GM23338 (cell line): Measurements from ENCODE around the gene UBXN4. TPM values are rescaled to one million over a fixed set of nuclear protein-coding genes. Genes with fewer than 3 reads are reported as not detected.

Source experiments
- ATAC-seq: fragments of 200-7000 bp; cut with Tn5 transposase; 3 replicates; pipeline ENCODE4 v1.9.1; 2020
- DNase-seq: peaks from one replicate; pipeline ENCODE4 v3.0.0-alpha.2; 2015; ENCODE audit warnings: low spot score
- H2AFZ ChIP-seq: fragments of 200-600 bp; sonication (generic); 2 replicates; pipeline ENCODE4 v1.8.0; 2016; ENCODE audit warnings: antibody characterized with exemption, mild to moderate bottlenecking, moderate library complexity
- H3F3A ChIP-seq: fragments of 200-600 bp; sonication (generic); replicated peaks from 2 replicates; pipeline ENCODE4 v1.8.0; 2017; ENCODE audit warnings: antibody characterized with exemption, mixed run types, low read depth
- H3K27ac ChIP-seq: fragments of 200-600 bp; sonication (generic); 2 replicates; pipeline ENCODE4 v1.6.1; 2016; ENCODE audit warnings: low read depth
- H3K27me3 ChIP-seq: fragments of 200-600 bp; sonication (generic); 2 replicates; pipeline ENCODE4 v1.8.0; 2016; ENCODE audit warnings: mild to moderate bottlenecking, mixed run types, moderate library complexity; ENCODE audit not compliant: insufficient read depth
- H3K36me3 ChIP-seq: fragments of 200-600 bp; sonication (generic); 2 replicates; pipeline ENCODE4 v1.8.0; 2016; ENCODE audit warnings: mild to moderate bottlenecking; ENCODE audit not compliant: insufficient read depth
- H3K4me1 ChIP-seq: fragments of 200-600 bp; sonication (generic); 2 replicates; pipeline ENCODE4 v1.8.0; 2016; ENCODE audit warnings: mild to moderate bottlenecking, moderate library complexity; ENCODE audit not compliant: insufficient read depth
- H3K4me2 ChIP-seq: fragments of 200-600 bp; sonication (generic); 2 replicates; pipeline ENCODE4 v1.7.1; 2017; ENCODE audit warnings: mixed run types
- H3K4me3 ChIP-seq: fragments of 200-600 bp; sonication (generic); 2 replicates; pipeline ENCODE4 v1.6.1; 2016; ENCODE audit warnings: mixed run types
- H3K79me2 ChIP-seq: fragments of 200-600 bp; sonication (generic); replicated peaks from 2 replicates; pipeline ENCODE4 v1.8.0; 2017; ENCODE audit warnings: mild to moderate bottlenecking; ENCODE audit not compliant: insufficient read depth
- H3K9me2 ChIP-seq: fragments of 200-600 bp; sonication (generic); 2 replicates; pipeline ENCODE4 v1.8.0; 2017; ENCODE audit not compliant: insufficient read depth
- H4K20me1 ChIP-seq: fragments of 200-600 bp; sonication (generic); replicated peaks from 2 replicates; pipeline ENCODE4 v1.8.0; 2017; ENCODE audit warnings: mild to moderate bottlenecking; ENCODE audit not compliant: insufficient read depth
- H3K27ac Mint-ChIP-seq: 2 replicates; pipeline ENCODE4 v1.8.0; 2020; ENCODE audit warnings: inconsistent platforms, mild to moderate bottlenecking, moderate library complexity, mixed read lengths
- H3K27me3 Mint-ChIP-seq: 3 replicates; pipeline ENCODE4 v1.8.0; 2022; ENCODE audit warnings: low read depth, mild to moderate bottlenecking, moderate library complexity, mixed read lengths, inconsistent platforms; ENCODE audit not compliant: insufficient read depth, poor library complexity
- H3K36me3 Mint-ChIP-seq: 3 replicates; pipeline ENCODE4 v1.8.0; 2021; ENCODE audit warnings: low read depth, mild to moderate bottlenecking, inconsistent platforms, moderate library complexity, mixed read lengths
- H3K4me1 Mint-ChIP-seq: 3 replicates; pipeline ENCODE4 v1.8.0; 2020; ENCODE audit warnings: mild to moderate bottlenecking, inconsistent platforms, mixed read lengths
- H3K4me3 Mint-ChIP-seq: 3 replicates; pipeline ENCODE4 v1.8.0; 2021; ENCODE audit warnings: moderate library complexity, mild to moderate bottlenecking, inconsistent platforms, mixed read lengths
- H3K9me3 Mint-ChIP-seq: 3 replicates; pipeline ENCODE4 v1.8.0; 2020; ENCODE audit warnings: moderate library complexity, mild to moderate bottlenecking, inconsistent platforms, mixed read lengths
- CREB1 ChIP-seq: fragments of 250-450 bp; sonication (Bioruptor Pico); IDR thresholded peaks from 2 replicates; pipeline ENCODE4 v1.5.0; 2020; ENCODE audit warnings: low read depth, mild to moderate bottlenecking, moderate library complexity
- ETS1 ChIP-seq: IDR thresholded peaks from 2 replicates; pipeline ENCODE4 v1.6.1; 2016; ENCODE audit warnings: antibody characterized with exemption
- EZH2 ChIP-seq: fragments of 200-600 bp; sonication (generic); IDR thresholded peaks from one replicate; pipeline ENCODE4 v1.8.0; 2017; ENCODE audit warnings: antibody characterized with exemption, mild to moderate bottlenecking, low read depth; ENCODE audit not compliant: unreplicated experiment
- JUNB ChIP-seq: IDR thresholded peaks from one replicate; pipeline ENCODE4 v1.6.1; 2016; ENCODE audit warnings: antibody characterized with exemption; ENCODE audit not compliant: unreplicated experiment
- NANOG ChIP-seq: IDR thresholded peaks from 2 replicates; pipeline ENCODE4 v1.6.1; 2016; ENCODE audit warnings: antibody characterized with exemption, borderline replicate concordance
- POLR2AphosphoS5 ChIP-seq: IDR thresholded peaks from 2 replicates; pipeline ENCODE4 v1.6.1; 2016; ENCODE audit warnings: antibody characterized with exemption, low read depth
- STAT1 ChIP-seq: IDR thresholded peaks from one replicate; pipeline ENCODE4 v1.6.1; 2016; ENCODE audit warnings: antibody characterized with exemption; ENCODE audit not compliant: unreplicated experiment
- ZNF114 ChIP-seq: fragments of 250-450 bp; sonication (Bioruptor Pico); IDR thresholded peaks from 2 replicates; pipeline ENCODE4 v1.5.0; 2020; ENCODE audit warnings: mild to moderate bottlenecking, moderate library complexity
- ZNF331 ChIP-seq: fragments of 250-450 bp; sonication (Bioruptor Pico); IDR thresholded peaks from 2 replicates; pipeline ENCODE4 v1.5.0; 2020; ENCODE audit warnings: low read depth, mild to moderate bottlenecking, moderate library complexity
- polyA plus RNA-seq: library from polyadenylated mRNA; unstranded; fragments of >200 nt; fragmentation: Nextera tagmentation; extraction: Ambion mirVana; gene quantifications from 2 replicates; pipeline ENCODE4 v1.2.1, GENCODE V29; 2016
- total RNA-seq: library from RNA; depleted of rRNA; stranded (reverse); fragments of >200 nt; shearing (Covaris generic); gene quantifications from 2 replicates; pipeline ENCODE4 v1.2.3, GENCODE V29; 2014
- TF ChIP-seq, protein P1 (sequence below), 2 experiments: fragments of 200-600 bp in 1 of 2; sonication (generic) in 1 of 2; conservative IDR thresholded peaks; 2 replicates each; pipeline versions ENCODE4 v1.5.1 to v1.6.1; 2016 to 2017; ENCODE audit warnings: antibody characterized with exemption in 2 of 2, low read depth in 2 of 2, mild to moderate bottlenecking in 2 of 2, moderate library complexity in 1 of 2
- TF ChIP-seq, protein P2 (sequence below): fragments of 250-450 bp; sonication (Bioruptor Pico); IDR thresholded peaks from 2 replicates; pipeline ENCODE4 v1.5.0; 2020; ENCODE audit warnings: mild to moderate bottlenecking, moderate library complexity

The UBXN4 gene
- total and polyA plus RNA-seq, 2 experiments from 2014 or later = 57.6 to 226 TPM

DNA sequence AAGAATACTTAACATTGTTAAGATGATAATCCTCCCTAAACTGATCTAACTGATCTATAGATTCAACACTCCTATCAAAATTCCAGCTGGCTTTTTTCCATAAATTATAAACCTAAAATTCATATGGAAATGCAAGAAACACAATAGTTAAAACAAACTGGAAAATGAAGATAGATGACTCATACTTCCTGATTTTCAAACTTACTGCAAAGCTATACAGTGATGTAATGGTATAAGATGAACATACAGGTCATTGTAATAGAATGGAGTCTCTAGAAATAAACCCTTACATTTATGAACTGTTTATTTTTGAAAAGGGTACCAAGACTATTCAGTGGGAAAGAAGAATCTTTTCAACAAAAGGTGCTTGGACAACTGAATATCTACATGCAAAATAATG lies 32.3 kb downstream of the UBXN4 start:
- peaks cover 11% of the 10 kb centered on the region for H4K20me1 ChIP-seq
- no peak overlapping the region for H3K4me2 ChIP-seq
- no peaks in the 10 kb centered on the region for H3K9me2 ChIP-seq
- DNase-seq (no peak), ATAC-seq (no peak)
- H3K4me3 ChIP-seq = no peak overlapping the region
- H3K4me1 Mint-ChIP-seq = no peaks in the 10 kb centered on the region
- peaks cover 3% of the 10 kb centered on the region for H3K27me3 Mint-ChIP-seq
- H2AFZ ChIP-seq = no peak overlapping the region
- no peak overlapping the region for H3K4me3 Mint-ChIP-seq
- H3F3A ChIP-seq = peaks cover 4% of the 10 kb centered on the region; the same call in 1 of the 2 replicates
- H3K79me2 ChIP-seq = no peaks in the 10 kb centered on the region
- peaks cover 65% of the 10 kb centered on the region for H3K36me3 ChIP-seq
- TF ChIP-seq, protein P1, sequence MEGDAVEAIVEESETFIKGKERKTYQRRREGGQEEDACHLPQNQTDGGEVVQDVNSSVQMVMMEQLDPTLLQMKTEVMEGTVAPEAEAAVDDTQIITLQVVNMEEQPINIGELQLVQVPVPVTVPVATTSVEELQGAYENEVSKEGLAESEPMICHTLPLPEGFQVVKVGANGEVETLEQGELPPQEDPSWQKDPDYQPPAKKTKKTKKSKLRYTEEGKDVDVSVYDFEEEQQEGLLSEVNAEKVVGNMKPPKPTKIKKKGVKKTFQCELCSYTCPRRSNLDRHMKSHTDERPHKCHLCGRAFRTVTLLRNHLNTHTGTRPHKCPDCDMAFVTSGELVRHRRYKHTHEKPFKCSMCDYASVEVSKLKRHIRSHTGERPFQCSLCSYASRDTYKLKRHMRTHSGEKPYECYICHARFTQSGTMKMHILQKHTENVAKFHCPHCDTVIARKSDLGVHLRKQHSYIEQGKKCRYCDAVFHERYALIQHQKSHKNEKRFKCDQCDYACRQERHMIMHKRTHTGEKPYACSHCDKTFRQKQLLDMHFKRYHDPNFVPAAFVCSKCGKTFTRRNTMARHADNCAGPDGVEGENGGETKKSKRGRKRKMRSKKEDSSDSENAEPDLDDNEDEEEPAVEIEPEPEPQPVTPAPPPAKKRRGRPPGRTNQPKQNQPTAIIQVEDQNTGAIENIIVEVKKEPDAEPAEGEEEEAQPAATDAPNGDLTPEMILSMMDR (conservative IDR thresholded peaks at IDR 0.05; ENCODE audit: low read depth in 2 of 2) = no peak
- TF ChIP-seq STAT1 (no peak), JUNB (no peak), NANOG (no peak), ZNF114 (CRISPR knock-in tag) (no peak), POLR2AphosphoS5 (no peak), EZH2 (no peak), ETS1 (no peak), CREB1 (CRISPR knock-in tag) (no peak), ZNF331 (CRISPR knock-in tag) (no peak)
- TF ChIP-seq, protein P2, sequence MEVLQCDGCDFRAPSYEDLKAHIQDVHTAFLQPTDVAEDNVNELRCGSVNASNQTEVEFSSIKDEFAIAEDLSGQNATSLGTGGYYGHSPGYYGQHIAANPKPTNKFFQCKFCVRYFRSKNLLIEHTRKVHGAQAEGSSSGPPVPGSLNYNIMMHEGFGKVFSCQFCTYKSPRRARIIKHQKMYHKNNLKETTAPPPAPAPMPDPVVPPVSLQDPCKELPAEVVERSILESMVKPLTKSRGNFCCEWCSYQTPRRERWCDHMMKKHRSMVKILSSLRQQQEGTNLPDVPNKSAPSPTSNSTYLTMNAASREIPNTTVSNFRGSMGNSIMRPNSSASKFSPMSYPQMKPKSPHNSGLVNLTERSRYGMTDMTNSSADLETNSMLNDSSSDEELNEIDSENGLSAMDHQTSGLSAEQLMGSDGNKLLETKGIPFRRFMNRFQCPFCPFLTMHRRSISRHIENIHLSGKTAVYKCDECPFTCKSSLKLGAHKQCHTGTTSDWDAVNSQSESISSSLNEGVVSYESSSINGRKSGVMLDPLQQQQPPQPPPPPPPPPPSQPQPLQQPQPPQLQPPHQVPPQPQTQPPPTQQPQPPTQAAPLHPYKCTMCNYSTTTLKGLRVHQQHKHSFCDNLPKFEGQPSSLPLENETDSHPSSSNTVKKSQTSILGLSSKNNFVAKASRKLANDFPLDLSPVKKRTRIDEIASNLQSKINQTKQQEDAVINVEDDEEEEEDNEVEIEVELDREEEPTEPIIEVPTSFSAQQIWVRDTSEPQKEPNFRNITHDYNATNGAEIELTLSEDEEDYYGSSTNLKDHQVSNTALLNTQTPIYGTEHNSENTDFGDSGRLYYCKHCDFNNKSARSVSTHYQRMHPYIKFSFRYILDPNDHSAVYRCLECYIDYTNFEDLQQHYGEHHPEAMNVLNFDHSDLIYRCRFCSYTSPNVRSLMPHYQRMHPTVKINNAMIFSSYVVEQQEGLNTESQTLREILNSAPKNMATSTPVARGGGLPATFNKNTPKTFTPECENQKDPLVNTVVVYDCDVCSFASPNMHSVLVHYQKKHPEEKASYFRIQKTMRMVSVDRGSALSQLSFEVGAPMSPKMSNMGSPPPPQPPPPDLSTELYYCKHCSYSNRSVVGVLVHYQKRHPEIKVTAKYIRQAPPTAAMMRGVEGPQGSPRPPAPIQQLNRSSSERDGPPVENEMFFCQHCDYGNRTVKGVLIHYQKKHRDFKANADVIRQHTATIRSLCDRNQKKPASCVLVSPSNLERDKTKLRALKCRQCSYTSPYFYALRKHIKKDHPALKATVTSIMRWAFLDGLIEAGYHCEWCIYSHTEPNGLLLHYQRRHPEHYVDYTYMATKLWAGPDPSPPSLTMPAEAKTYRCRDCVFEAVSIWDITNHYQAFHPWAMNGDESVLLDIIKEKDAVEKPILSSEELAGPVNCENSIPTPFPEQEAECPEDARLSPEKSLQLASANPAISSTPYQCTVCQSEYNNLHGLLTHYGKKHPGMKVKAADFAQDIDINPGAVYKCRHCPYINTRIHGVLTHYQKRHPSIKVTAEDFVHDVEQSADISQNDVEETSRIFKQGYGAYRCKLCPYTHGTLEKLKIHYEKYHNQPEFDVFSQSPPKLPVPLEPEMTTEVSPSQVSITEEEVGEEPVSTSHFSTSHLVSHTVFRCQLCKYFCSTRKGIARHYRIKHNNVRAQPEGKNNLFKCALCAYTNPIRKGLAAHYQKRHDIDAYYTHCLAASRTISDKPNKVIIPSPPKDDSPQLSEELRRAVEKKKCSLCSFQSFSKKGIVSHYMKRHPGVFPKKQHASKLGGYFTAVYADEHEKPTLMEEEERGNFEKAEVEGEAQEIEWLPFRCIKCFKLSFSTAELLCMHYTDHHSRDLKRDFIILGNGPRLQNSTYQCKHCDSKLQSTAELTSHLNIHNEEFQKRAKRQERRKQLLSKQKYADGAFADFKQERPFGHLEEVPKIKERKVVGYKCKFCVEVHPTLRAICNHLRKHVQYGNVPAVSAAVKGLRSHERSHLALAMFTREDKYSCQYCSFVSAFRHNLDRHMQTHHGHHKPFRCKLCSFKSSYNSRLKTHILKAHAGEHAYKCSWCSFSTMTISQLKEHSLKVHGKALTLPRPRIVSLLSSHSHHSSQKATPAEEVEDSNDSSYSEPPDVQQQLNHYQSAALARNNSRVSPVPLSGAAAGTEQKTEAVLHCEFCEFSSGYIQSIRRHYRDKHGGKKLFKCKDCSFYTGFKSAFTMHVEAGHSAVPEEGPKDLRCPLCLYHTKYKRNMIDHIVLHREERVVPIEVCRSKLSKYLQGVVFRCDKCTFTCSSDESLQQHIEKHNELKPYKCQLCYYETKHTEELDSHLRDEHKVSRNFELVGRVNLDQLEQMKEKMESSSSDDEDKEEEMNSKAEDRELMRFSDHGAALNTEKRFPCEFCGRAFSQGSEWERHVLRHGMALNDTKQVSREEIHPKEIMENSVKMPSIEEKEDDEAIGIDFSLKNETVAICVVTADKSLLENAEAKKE (CRISPR knock-in tag) = no peak
- H3K27ac Mint-ChIP-seq = no peak overlapping the region
- H3K27ac ChIP-seq = no peak overlapping the region
- H3K27me3 ChIP-seq = no peaks in the 10 kb centered on the region
- H3K36me3 Mint-ChIP-seq = peaks cover 90% of the 10 kb centered on the region
- H3K4me1 ChIP-seq = no peaks in the 10 kb centered on the region
- no peaks in the 10 kb centered on the region for H3K9me3 Mint-ChIP-seq
